HG03135 (cell line): ENCODE results near the gene IL17REL.

Source experiments
- ATAC-seq: cut with Tn5 transposase; IDR thresholded peaks from one replicate; pipeline ENCODE4 v1.9.1; 2021; ENCODE audit warnings: mild to moderate bottlenecking, moderate library complexity; ENCODE audit not compliant: unreplicated experiment

Gene IL17REL

DNA sequence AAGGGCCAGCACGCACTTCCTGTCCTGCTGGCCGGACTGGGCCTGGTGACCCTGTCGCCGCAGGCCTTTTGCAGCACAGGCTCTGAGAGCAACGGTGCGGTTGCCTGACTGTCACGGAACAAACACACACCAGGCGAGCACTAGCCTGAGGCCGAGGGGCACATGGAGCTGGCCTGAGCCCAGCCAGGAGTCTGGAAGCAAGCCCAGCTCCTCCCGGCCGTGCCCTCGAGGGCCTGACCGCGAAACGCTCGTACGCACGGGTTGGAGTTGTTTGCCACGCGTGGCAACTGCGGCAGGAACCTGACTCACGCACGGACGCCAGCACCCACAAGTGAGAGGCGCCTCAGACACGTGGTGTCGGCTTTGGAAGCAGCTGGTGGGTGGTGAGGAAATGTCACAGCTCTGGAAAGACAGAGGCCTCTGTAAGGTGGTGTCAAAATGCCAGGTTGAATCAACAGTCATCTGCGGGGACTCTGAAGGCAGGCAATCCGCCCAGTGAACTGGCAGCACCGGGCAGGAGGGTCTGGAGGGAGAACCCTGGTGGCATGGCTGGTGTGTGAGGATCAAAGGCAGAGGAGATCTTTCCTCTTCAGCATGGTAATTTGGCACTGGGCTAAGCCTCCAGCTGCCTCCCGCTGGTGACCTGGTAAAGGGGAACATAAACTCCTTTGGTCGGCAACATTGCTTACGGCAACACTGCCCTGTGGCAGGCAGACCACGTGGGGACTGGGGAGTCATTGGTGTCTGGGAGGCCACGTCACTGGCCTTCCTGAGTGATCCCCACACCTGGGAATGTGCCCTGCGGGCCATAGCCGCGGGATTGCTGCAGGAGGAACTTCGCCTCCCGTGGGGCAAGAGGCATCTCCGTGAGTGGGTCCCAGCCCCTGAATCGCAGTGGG is 15.3 kb upstream of the IL17REL start:
- ATAC-seq: no peak

DNA sequence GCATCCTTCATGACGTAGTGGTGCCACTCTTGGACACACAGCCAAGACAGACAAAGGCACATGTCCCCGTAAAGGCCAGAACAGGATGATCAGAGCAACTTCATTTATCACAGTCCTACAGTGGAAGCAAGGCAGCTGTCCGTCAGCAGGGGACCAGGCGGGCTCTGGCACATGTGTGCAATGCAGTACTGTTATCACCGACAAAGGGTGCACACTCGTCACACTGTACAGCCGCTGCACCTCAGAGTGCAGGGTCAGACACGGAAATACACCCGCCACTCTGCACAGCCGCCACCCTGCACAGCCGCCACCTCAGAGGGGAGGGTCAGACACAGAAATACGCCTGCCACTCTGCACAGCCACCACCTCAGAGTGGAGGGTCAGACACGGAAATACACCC is 13.4 kb upstream of the IL17REL start:
- ATAC-seq: no peak

DNA sequence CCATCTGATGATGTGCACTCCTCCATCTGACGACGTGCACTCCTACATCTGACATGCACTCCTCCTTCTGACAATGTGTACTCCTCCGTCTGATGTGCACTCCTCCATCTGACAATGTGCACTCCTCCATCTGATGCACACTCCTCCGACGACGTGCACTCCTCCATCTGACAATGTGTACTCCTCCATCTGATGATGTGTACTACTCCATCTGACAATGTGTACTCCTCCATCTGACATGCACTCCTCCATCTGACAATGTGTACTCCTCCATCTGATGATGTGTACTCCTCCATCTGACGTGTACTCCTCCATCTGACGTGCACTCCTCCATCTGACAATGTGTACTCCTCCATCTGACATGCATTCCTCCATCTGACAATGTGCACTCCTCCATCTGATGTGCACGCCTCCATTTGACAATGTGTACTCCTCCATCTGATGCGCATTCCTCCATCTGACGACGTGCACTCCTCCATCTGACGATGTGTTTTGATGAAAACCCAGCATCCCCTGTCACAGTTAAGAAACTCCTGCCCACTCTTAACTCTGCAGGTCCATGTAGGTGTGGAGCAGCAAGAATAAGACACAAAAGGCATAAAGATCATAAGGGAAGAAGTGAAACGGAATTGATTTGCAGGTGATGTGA is 9.7 kb upstream of the IL17REL start:
- no peak for ATAC-seq

DNA sequence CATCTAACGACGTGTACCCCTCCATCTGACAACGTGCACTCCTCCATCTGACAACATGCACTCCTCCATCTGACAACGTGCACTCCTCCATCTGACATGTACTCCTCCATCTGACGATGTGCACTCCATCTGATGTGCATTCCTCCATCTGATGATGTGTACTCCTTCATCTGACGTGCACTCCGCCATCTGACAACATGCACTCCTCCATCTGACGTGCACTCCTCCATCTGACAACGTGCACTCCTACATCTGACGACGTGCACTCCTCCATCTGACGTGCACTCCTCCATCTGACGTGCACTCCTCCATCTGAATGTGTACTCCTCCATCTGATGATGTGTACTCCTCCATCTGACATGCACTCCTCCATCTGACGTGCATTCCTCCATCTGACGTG is 8.0 kb upstream of the IL17REL start:
- no peak for ATAC-seq

DNA sequence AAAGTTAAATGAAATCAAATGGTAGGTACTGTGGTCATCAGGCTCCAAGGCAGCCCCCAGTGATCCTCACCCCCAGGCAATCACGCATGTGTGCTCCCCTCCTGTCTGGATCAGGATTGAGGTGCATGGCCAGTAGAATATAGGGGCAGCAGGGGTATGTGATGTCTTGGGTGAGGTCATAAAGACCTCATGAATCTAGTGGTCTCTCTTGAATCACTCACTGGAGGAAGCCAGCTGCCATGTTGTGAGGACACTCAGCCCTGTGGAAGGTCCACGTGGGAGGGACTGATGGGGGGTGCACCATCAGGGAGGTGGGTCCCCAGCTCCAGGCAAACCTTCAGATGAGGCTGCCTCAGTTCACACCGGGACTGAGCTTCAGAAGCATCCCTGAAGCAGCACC is 6.8 kb upstream of the IL17REL start:
- ATAC-seq: no peak

DNA sequence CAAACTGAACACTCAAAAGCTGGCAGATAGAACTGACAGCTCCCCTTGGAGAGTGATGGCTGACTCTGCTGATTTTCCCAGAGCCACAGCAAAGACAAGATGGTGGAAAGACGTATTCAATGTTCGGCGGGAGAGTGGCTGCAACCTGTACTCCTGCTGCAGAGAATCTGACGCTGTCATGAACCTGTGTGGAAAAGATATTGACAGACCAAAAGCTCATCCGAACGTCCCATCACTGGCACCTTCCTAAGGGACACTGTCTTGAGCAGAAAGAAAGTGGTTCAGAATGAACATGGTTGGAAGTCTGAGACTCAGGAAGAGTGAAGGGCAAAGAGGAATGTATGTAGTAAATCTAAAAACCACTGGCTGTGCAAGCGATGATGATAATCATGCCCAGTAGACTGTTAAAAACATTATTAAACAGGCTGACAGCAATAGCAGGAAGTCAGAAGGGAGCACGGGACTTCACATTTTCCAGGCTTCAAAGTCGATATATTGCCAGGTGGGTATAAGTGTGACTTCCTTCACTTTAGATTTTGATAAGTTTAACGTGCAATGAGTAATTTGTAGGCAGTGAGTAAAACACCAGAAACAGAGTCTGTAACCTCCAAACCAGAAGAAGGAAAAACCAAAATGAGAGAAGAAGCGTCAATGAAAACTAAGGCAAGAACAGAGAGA is 6.2 kb upstream of the IL17REL start:
- no peak for ATAC-seq

DNA sequence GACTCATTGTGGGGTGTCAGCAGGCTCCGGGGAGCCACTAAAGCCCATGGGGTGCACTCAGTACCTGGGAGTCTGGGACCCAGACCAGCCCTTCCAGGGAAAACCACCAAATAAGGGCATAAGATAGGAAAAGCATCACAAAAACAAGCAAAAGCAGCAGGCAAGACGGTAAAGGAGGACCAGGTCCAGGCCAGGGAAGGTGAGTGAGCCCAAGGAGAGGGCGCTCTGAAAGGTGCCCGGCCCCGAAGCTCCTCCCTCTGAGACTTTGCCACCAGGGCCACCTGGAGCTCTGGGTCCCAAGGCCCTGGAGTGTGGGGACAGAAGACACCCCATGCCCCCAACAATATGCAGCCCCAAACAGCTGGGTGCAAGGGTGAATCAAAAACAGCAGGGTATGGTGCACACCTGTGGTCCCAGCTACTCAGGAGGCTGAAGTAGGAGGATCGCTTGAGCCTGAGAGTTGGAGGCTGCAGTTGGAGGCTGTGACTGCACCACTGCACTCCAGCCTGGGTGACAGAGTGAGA is 5.2 kb upstream of the IL17REL start:
- ATAC-seq: no peak

DNA sequence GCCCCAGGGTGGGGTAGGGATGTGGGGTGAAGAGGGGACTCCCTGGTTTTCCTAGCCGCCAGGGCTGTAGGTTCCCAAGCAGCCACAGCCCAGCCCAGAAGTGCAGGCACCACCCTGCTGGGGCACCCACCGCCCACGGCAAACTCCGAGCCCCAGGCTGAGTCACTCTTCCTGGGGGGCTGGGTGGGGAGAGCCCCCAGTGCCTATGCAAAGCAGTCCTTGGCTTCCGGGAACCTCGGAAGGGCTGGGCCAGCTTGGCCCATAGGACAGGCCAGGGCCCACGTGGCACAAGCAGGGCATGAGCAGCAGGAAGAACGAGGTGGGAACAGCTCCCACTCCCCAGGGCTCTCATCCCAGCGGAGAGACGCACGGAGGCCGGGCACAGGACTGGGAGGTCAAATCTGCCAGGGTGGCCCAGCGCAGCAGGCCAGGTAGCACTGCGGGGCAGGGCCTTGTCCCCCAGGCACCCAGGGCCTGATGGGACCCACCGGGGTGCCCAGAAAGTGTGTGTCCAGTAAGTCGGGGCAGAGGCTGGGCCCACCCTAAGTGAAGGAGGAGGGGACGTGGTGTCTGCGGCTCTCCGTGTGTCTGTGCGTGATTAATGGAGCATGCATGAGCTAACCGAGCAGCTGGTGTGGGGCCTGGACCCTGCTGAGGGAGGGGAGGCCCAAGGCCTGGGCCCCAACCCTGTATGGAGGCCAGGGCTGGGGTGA is 4.6 kb upstream of the IL17REL start:
- no peak for ATAC-seq

DNA sequence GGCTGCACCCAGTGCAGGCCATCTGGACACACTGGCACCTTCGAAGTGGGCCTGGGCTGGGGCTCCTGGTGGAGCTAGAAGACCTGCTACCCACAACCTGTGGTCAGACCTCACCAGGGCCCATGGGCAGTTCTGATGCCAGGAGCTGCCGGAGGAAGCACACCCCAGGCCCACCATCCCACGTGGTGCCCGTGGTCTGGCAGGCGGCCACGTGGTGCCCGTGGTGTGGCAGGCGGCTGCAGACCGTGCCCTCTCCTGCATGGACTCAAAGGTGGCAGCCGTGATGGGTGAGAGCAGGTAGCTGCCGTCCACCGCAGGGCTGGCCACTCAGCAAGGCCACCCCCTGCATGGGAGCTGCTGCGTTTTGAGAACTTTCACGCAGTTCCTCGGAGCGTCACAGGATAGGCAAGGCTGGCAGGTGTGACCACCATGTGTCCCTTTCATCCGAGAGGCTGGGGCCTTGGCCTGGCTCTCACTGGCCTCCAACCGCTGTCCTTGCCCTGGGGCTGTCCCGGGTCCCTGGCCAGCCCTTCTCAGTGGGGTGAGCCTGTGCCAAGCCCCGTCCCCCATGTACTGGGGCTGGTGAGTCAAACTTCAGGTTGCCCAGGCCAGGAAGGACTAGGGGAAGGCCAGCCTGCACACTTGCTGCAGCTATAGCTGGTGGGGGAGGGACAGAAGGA is 3.9 kb upstream of the IL17REL start:
- ATAC-seq: no peak

DNA sequence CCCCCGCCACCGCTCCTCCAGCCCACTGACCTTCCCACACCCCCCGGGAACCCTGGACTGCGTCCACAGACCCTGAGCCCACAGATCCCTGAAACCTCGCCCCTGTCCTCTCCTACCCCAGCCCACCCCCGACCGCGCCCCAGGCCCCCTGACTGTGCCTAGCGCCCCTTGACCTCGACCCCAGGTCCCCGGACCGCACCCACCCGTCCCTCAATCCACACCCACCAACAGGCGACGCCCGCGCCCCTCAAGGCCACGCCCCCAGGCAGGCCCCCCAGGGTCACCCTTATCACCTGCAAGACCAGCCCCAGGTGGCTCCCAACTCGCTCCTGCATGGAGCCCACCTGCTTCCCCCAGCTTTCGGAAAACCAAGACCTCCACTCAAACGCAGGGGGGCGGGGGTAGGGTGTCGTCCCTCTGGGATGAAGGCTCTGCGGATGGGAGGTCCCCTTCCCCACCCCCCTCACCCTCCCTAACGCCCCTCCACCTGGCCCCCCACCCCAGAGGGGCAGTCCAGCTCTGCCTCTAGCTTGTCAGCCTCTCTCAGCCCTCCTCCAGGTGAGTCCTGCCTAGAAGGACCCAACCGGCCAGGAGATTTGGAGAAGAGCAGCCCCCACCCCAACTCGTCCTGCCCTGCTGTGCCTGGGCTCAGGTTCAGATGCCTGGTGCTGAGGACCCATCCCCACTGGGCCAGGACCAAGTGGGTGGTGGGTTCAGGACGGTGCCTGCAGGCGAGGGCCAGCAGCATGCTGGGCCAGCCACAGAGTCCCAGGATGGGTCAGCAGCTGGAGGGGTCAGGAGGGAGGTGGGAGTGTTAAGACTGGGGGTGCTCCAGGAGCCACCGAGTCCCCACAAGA is 3.1 kb upstream of the IL17REL start:
- no peak for ATAC-seq

DNA sequence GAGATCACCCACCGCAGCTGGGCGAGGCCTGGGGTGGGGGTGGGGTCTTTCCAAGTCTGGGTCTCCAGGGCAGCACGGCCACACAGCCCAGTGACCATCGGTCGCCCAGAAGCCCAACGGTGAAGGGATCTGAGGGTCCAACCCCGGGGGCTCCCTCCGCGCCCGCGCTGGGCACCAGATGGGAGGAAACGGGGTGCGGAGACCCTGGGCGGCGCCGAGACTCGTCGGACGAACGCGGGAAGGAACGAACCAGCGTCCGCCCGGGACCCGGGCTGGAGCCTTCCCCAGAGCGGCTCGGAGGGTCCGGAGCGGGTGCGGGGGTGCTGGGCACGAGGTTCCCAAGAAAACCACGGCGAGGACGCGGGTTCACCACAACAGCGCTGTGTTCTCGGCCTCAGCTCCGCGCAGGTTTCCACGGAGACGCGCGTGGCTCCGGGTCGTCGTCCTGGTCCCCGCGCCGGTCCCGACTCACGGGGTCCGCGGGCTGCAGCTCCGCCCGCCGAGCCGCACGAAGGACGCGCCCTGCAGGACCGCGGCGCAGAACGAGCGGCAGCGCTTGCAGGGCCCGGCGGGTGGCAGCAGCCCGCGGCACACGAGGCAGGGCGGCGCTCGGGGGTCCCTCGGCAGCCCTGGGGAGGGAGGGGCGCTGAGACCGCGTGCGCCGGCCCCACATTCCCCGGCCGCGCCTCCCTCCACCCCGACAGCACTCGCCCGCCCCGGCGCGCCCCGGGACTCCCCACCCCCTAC is 2.3 kb upstream of the IL17REL start:
- no peak for ATAC-seq

DNA sequence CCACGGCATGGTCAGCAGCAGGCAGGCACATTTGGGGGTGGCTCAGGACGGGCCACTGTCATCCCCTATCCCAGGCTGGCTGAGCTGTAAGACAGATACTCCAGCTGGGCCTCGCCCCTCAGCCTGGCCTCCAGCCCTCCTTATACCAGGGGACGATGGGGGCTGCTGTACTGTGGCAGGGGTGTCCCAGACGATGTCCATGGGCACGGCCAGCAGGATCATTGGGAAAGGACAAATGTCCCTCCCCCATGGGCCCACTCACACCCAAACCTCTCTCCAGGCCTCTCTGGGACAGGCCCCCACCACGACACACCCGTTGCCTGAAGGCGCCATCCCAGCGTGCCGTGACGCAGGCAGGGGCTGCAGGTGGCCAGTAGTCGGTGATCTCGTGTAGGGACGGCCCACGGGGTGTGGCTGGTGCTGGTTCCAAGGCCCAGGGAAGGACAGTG is 1.5 kb upstream of the IL17REL start:
- no peak for ATAC-seq

DNA sequence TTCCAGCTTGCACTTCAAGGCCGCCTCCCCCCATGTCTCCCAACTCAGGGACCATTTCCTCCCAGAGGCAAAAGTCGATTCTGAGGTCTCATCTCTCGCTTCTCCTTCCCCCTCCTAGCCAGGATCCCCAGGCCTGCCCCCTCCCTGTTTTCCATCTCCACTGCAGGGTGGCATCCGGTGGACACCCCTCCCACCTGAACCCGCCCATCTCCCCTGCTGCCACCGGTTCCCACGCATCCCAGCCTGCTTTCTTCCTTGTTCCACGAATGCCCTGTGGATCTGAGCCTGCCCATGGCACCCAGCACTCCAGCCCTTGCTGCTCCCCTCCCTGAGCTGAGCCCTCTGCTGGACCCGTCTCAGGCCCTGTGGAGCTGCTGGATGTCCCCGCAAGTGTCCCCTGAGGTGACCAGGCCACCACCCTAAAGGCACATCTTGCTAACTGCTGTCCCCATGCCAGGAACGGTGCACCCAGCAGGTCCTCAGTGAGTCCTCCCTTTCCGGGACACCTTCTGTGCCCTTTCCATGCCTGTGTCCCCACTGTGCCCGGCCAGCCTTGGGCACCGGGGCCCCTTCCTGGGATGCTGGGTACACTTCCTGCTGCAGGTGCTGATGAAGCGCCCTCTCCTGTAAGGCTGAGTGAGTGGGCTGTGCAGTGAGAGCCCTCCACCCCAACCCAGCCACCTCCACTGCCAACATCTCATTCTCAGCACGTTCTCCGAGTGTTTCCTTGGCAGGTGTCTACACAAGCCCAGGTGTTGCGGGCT is 936 bp downstream of the IL17REL start:
- no peak for ATAC-seq

DNA sequence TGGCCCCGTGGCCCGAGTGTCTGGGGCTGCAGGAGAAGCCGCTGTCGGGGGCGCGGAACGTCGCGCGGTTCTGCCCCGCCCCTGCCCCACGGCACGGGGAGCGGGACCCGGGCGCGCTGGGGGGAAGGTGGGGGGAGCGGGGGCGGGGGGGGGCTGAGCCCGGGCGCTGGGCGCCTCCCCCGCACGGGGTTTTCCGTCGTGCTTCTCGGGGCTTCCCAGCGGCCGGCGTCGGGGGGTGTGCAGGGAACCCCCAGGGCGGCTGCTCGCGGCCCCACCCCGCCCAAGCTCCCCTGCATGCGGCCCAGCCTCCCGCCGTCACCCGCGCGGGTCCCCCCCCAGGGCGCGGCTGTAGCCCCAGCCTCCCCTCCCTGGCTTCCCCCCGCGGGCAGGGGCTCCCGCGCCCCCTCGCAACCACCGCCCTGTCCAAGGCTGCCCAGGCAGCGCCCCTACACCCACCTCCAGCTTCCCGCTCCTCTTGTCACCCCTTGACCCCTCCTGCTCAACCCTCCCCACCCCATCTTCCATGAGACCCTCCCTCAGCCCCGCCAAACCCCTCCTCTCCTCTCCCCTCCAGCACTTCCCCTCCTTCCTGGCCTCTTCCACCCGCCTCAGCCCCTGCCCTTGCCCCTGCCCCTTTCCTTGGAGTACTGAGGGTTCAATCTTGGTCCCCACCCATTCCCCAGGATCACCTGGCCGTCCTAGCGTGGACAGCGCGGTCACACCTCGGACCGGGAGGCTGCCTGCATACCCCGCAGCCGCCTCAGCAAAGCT is 1.7 kb downstream of the IL17REL start:
- no peak for ATAC-seq

DNA sequence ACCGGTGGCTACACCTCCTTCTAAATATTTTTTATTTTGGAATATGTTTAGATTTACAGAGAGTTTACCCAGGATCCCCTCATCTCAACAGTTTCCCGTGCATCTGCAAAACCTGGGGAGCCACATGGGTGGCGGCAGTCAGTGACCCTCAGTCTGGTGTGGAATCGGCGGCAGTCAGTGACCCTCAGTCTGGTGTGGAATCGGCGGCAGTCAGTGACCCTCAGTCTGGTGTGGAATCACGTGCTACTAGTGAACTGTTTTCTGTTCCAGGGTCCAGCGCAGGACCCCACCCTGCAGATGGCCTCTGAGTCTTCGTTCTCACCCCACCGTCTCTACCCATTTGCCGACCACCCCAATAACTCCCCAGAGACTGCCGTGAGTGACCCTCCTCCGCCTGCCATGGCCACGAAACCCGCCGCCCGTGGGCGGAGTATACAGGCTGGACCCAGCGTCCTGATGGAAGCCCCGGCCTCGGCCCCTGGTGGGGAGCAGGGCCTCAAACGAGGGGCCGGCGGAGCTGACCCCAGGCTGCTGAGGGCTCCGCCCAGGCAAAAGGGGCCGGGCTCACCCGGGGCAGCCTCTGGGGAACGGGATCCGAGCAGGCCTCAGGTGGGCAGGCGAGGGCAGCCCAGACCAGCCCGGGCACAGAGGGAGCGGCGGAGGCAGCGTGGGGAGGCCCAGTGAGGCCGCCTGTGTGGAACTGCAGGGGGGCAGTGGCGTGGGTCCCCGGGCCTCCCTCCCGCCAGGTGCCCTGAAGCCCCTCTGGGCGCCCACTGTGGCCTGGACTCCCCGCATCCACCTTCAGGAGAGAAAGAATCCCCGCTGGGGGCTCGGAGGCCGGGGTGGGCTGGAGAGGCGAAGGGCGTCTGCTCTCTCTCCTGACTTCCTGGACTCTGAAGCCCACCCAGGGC is 2.5 kb downstream of the IL17REL start:
- ATAC-seq: no peak

DNA sequence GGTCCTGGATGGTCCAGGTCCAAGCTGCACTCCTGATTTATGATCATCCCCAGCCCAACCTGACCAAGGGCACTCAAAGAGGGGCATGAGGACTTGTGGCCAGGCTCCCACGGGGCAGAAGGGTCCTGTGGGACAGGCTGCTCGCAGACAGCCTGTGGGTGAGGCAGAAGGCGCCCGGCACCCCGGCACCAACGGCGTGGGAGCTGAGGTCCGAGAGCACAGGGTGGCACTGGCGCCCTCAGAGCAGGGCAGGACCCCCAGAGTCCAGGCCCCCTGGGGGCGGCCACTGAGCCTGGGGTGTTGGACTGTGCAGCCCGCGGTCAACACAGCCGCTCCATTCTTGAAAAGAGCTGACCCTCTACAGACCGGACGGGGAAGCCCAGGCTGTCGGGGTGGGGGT is 3.3 kb downstream of the IL17REL start:
- ATAC-seq: no peak
